Measurements from ENCODE around the gene PDE7B.

DNA sequence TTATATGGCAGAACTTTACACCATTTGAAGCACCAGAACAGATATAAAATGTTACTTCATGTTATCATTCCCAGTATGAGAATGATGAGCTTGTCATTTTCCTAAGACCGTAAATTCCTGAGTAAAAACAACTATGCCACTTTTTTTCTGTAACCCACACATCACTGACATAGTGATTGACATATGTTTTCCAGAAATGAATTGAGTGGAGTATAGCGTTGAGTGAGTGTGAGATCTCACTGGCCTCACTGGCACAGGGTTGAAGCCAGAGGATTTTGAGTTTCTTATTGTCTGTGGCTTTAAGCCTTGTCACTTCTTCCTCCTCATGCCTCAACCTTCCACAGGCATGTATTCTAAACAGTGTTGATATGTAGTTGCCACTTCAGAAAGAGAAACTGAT lies 62.3 kb downstream of the PDE7B start:
- TF ChIP-seq CTCF (conservative IDR thresholded peaks at IDR 0.05; ENCODE audit: low read depth, low read length) (no peak), EZH2 (IDR thresholded peaks at IDR 0.05; ENCODE audit: borderline replicate concordance, low read depth, low read length, poor library complexity, severe bottlenecking) (no peak)

Data from A673 (cell line).